GM21367 (cell line): Measurements from ENCODE around the gene EXOG.
"Not testable (repeated sequence)": the region's sequence is repeated elsewhere in the genome, so short reads cannot be mapped to it uniquely, and the experiment has no call there.

ENCODE experiments used
- ATAC-seq: cut with Tn5 transposase; IDR thresholded peaks from one replicate; pipeline ENCODE4 v1.9.1; 2021; ENCODE audit not compliant: unreplicated experiment

EXOG gene

DNA sequence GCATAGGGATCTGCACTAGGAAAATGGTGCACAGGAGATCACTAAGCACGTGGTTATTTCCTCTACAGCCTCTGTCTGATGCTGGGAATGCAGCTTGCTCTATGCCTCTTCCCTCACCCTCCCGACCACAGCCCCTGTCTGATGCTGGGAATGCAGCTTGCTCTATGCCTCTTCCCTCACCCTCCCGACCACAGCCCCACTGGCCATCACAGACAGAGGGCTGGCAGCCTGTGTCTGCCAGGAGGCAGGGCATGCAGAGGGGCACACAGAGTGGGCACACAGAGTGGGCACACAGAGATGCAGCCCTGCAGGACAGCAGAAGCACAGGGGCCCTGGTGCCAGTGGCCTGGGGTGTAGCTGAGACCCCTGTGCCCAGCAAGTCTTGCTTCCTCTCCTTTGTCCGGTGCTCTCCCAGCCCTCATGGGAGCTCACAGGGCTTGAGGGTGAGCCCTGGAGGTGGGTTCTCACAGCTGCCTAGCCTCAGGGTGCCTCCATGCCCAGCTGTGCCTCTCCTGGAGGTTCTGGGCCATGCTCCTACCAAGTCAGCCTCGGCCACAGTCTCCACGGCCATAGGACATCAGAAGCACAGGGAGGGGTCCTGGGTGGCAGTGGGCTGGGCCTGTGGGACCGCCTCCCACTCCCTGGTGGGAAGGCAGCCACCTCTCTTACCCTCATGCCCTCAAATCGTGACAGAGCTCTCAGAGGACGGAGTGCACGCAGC lies 65.8 kb downstream of the EXOG start:
- ATAC-seq: no peak

DNA sequence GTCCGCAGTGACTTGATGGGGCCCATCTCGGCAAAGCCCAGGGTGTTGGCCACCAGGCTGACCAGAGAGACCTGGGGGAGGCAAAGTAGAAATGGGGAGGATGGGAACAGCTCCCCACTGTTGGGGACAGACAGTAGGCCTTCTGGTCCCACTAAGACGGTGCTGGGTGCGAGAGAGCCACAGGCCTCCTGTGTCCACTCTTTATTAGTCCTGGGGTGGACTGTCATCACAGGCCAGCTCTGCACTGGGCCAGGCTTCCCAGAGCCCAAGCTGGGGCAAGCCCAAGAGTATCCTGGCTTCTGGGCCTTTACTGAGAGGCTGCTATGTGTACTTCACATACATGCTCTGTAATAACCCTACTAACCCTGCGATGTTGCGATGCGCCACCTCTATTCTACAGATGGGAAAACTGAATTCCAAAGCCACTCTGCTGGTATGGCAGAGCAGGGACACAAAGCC lies 66.4 kb downstream of the EXOG start:
- no peak for ATAC-seq

DNA sequence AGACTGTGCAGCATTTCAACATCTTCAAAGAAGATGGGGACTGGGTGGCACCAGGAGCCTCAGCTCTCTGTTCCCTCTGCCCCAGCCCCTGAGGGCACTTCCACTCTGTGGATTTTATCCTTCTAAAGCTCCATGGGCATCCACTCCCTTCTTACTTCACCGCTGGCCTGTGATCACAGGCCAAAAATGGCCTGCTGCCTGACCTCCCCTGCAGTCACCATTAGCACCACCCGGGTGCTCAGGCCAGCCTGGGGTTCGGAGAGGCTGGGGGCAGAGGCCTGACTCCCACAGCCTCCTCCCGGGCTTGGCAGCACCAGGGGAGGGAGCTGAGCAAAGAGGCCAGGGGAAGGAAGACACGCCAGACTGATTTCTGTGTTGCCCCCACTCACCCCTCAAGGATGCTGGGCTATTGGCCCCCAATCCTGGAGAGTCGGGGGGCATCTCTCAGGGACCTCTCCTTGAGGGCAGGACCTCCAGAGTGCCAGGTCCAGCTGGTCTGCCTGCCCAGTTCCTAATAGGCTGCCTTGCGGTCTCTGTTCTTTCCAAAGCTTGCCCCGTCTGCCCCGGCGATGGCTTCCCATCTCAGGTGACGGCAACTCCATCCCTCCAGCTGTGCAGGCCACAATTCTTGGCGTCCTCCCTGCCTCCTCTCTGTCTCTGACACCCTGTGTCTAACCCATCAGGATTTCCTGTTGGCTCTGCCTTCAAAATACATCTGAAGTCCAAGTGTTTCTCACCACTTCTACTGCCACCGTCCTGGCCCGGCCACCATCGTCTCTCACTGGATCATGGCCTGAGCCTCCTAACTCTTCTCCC lies 67.1 kb downstream of the EXOG start:
- ATAC-seq: no peak

DNA sequence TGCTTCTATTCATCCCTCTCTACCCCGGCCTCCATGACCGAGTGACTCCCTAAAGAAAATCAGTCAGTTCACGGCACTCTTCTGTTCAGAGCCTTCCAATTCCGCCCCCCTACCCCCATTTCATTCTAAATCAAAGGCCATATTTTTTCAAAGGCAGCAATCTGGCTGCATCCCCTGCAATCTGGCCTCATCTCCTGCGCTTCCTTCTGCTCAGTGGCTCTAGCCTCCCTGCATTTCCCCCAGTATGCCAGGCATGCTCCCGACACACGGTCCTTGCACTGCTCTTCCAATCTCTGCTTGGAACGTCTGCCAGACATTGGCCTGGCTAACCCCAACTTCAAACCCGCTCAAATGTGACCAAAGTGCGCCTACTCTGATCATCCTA lies 67.7 kb downstream of the EXOG start:
- ATAC-seq: no peak

DNA sequence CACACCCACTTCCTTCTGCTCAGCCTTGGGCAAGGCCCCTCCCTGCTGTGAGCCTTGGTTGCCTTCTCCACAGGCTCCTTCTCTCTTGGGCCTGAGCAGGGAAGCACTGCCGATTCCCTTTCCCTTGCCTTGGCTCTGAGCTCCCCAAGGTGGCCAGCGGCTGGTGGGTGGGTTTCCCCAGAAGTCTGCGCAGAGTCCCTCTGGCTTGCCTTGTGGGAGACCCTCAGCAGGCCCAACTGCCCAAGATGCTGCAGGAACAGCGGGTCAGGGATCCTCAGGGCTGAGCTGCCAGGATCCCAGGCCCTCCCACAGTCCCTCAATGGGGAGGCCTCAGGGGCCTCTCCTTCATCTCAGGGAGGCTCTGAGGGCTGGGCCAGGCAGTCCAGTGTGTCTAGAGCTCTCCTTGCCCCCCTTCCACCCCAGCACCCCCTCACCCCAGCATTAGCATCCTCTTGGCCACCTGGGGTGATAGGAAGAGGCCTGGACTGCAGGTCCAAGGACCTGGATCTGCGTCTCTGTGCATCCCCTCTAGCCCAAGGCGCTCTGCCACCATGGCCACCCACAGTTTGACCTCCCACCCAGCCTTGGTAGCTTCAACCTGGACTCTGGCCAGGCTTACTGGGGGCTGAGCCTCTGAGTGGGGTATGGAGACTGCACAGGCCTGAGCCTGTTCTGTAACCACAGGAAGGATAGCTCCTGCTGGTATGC lies 68.6 kb downstream of the EXOG start:
- no peak for ATAC-seq

DNA sequence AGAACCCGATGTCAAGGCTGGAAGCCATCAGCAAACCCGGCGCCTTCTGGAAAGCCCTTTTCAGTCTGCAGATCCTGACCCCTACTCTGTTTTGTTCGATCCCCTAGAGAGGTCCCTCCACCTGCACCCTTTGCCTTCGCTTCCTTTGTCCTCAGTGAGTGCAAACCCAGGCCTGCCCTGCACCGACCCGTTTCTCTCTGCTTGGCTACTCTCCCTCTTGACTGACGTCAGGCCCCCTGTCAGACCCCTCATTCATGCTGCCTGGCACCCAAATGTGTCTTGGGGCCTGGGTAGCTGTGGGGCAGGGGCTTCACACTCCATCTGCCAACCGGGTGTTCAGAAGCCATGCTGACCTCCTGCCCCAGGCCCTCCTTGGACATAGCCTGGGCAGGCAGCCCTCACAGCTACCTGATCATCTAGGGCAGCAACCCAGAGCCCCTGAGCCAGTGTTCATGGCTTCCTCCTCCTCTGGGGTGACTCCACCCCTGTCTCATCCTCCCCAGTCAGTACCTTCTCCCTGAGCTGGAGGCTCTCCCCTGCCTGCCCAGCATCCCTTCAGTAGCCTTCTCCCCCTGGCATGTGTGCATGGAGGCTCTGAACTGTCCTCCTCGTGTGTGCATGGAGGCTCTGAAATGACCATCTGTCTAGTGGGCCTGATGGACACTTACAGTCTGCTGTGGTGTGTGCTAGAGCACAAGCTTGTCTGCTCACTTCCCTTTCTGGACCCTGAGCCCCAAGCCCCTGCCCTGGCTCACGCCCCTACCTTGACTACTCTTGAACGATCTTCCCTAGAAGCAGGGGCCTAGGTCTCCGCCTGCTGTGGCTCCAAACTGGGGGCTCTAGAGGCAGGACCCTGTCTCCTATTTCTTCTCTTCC lies 69.4 kb downstream of the EXOG start:
- ATAC-seq: no peak

DNA sequence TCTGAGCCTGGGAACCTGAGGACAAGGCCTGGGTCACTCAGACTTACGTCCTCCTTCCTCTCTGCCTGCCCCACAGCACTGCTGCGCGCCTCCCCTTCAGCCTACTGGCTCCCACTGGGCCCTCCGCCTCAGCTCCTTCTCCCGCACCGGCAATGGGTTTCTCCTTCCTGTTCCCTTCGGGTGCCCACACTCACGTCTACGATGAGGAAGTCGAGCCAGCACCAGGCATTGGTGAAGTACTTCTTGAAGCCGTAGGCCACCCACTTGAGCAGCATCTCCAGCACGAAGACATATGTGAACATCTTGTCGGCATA lies 70.0 kb downstream of the EXOG start:
- no peak for ATAC-seq

DNA sequence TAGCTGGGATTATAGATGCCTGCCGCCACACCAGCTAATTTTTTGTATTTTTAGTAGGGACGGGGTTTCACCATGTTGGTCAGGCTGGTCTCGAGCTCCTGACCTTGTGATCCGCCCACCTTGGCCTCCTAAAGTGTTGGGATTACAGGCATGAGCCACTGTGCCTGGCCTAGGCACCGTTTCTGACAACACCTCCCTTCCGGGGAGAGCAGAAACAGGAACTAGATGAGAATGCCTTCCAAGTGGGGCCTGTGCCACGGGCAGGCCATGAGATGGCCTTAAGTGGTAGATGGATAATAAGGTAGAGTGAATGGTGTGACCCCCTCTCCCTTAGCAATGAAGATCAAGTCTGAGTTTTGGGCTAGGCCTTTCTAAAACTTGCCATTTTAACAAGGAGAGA lies 70.7 kb downstream of the EXOG start:
- ATAC-seq: not testable (repeated sequence)

DNA sequence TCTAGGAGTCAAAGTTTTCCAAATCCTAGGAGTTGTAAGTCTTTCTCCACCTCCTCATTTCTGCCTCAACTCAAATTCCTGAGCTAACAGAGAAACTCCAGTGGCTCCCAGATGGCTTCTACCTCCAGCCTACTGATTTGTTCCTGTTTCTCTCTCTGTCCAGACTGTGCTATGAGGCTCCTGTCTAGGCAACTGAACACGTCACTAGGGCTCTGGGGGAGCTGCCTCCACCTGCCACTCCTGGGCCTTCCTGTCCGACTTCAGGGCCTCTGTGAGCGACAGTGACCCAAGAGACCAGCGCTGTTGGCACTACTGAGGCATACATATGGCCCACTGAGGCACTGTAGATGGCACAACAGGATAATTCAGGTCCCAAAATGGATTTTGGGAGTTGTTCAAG lies 71.4 kb downstream of the EXOG start:
- no peak for ATAC-seq

DNA sequence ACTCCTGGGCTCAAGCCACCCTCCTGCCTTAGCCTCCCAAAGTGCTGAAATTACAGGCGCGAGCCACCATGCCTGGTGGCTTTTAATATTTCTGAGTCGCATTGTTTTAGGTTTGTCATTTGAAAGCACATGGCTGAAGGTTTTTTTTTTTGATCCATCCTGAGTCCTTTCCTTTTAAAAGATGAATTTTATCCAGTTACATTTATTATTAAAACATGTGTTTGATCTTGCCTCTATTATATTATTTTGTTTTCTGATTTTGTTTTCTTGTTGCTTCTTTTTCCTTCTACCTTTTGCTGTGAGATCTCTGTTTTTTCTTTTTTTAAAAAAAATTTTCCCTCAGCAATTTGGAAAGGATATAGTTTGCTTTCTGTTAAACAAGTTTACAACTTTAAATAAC lies 77.0 kb downstream of the EXOG start:
- ATAC-seq: no peak

DNA sequence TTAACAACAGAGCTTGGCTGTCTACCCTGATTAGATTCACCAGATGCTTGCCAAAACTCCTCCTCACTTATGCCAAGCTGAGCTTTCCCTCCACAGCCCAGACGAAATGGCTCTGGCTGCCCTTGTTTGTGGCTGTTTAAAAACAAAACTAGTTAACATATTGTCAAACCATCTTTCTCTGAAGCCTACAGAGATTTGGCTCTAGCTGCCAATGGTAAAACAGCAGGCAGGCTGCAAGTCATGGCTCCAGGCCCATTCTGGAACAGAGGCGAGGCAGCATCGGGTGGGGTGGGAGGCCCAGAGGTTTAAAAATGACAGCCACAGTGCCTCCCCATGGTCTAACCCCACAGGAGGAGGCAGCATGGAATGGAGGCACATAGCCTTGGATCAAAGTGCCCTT lies 77.4 kb downstream of the EXOG start:
- ATAC-seq: no peak

DNA sequence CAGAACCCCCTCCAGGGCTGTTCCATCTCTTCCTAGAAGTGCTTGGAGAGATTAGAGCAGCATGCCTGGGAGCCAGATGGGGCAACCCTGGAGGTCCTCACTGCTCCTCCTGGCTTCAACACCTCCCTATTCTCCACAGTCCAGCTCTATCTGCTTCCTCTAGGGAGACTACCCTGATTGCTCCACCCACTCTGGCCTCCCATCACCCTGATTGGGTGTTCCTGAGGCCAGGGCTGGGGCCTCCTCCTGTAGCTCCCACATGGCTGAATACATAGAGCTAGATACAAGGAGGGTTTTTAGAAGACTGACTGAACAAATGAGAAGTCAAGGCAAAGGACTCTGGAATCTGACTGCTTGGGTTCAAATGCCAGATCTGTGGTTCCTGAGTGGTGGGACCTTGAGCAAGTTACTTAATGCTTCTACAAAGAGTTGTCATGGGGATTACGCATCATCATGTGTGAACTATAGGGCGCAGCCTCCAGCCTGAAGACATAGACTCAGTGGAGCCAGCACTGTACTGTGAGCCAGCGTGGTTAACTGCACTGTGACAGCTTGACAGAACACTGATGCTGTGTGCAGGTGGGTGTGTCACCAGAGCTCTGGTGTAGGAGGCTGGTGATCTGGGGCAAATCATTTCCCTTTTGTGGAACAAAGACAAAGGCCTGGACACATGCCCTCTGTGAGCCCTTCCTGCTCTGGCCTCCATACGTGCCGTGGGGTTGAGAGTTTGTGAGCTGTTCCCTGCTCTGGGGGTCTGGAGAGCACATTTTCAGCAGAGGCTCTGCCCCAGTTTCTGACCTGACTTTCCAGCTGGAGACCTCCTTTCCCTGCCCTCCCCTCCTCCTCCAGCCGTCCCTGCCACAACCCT lies 78.5 kb downstream of the EXOG start:
- ATAC-seq: no peak

DNA sequence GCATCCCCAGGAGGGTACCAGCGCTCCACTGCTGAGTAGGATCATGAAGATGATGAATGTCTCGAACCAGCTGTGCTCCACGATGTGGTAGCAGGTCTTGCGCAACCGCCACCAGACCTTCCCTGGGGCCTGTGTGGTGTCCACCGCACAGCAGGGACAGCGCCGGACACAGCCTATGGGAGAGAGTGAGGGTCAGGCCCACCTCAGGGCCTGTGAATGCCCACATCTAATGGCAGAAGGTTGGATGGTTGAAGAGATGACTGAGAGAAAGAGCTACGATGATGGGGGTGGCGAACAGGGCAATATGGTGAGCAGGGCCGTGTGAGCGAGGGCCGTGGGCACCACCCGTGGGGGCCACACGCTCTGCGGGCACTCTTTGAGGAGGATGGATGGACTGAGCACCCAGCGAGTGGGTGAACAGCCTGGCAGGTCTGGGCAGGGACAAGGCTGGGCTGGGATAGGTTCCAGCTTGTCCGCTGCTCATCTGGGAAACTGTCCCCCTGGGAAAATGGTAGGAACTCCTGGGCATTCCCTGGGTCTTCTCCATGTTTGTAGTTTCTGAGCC lies 79.2 kb downstream of the EXOG start:
- ATAC-seq: no peak
